HCT116 (cell line): ENCODE results near the gene HIVEP1. TPM values are rescaled to one million over a fixed set of nuclear protein-coding genes. Genes with fewer than 3 reads are reported as not detected.

Source experiments
- ATAC-seq: fragments of 200-7000 bp; cut with Tn5 transposase; 2 replicates; pipeline ENCODE4 v1.9.1; 2020; ENCODE audit warnings: mild to moderate bottlenecking, moderate library complexity
- BruUV-seq: library from RNA; stranded (reverse); fragments of 400-500 nt; replicated peaks from 2 replicates; lab custom pipeline; 2021; lab: Mats Ljungman, UMichigan
- CTCF ChIA-PET: fragments of 300-600 bp; sonication (Branson Sonifier 250); formaldehyde crosslinking; loops from one replicate; lab custom pipeline; 2021; ENCODE audit warnings: antibody characterized with exemption; lab: Charles Lee
- POLR2A ChIA-PET: fragments of 300-600, 350-600 bp; sonication (Branson Sonifier 250); formaldehyde crosslinking; loops from one replicate; lab custom pipeline; 2021; ENCODE audit warnings: antibody characterized with exemption; lab: Charles Lee
- RAD21 ChIA-PET, 2 experiments: fragments of 300-600 bp; sonication (Branson Sonifier 250); formaldehyde crosslinking; loops; one replicate each; lab custom pipeline; 2023; ENCODE audit warnings: low total read pairs in 2 of 2; ENCODE audit not compliant: uncharacterized antibody in 2 of 2, unreplicated experiment in 2 of 2, low non-redundant PET in 1 of 2; lab: Charles Lee
- DNase-seq: peaks from one replicate; pipeline ENCODE4 v3.0.0-alpha.2; 2010; ENCODE audit warnings: low read depth, low spot score
- H2AFZ ChIP-seq: fragments of 200-600 bp; shearing (Covaris generic), sonication (generic); 2 replicates; pipeline ENCODE4 v1.6.1; 2017; ENCODE audit warnings: low read depth, mixed run types, mixed read lengths, antibody characterized with exemption, low read length; ENCODE audit not compliant: poor library complexity, severe bottlenecking
- H3K27ac ChIP-seq: 2 replicates; pipeline ENCODE4 v1.5.1; 2012; ENCODE audit warnings: low read depth, low read length
- H3K27me3 ChIP-seq: fragments of 200-600 bp; sonication (generic); 2 replicates; pipeline ENCODE4 v1.6.1; 2016; ENCODE audit warnings: mixed run types, low read length, mixed read lengths; ENCODE audit not compliant: insufficient read depth
- H3K36me3 ChIP-seq, 2 experiments: fragments of 200-500 bp in 1 of 2; fragments of 200-600 bp in 1 of 2; sonication (Bioruptor generic) in 1 of 2; sonication (generic) in 1 of 2; 2 replicates each; pipeline versions ENCODE4 v1.5.1 to v1.6.1; 2014 to 2016; ENCODE audit warnings: low read length in 2 of 2, inconsistent platforms in 1 of 2, mixed read lengths in 1 of 2, mixed run types in 1 of 2; ENCODE audit not compliant: insufficient read depth in 2 of 2, control insufficient read depth in 1 of 2
- H3K4me1 ChIP-seq, 2 experiments: fragments of 200-600 bp in 1 of 2; sonication (generic) in 1 of 2; 2 replicates each; pipeline versions ENCODE4 v1.5.1 to v1.6.1; 2012 to 2017; ENCODE audit warnings: low read length in 2 of 2, inconsistent platforms in 1 of 2, mild to moderate bottlenecking in 1 of 2, mixed read lengths in 1 of 2, mixed run types in 1 of 2, moderate library complexity in 1 of 2; ENCODE audit not compliant: insufficient read depth in 2 of 2, control insufficient read depth in 1 of 2
- H3K4me2 ChIP-seq: fragments of 200-600 bp; sonication (generic); 2 replicates; pipeline ENCODE4 v1.6.1; 2017; ENCODE audit warnings: mixed run types, low read length, mixed read lengths
- H3K4me3 ChIP-seq, 2 experiments: fragments of 200-600 bp in 1 of 2; sonication (generic) in 1 of 2; replicated peaks in 1 of 2; 2 replicates each; pipeline ENCODE4 v1.5.1; 2011 to 2016; ENCODE audit warnings: low read length in 2 of 2, control low read depth in 1 of 2, low read depth in 1 of 2, mild to moderate bottlenecking in 1 of 2, mixed read lengths in 1 of 2, mixed run types in 1 of 2
- H3K79me2 ChIP-seq: fragments of 200-600 bp; sonication (generic); 2 replicates; pipeline ENCODE4 v1.6.1; 2017; ENCODE audit warnings: mild to moderate bottlenecking, mixed run types, low read length, moderate library complexity, mixed read lengths; ENCODE audit not compliant: insufficient read depth
- H3K9ac ChIP-seq: fragments of 200-600 bp; sonication (generic); 2 replicates; pipeline ENCODE4 v1.6.1; 2016; ENCODE audit warnings: low read length, mixed read lengths
- H3K9me2 ChIP-seq: fragments of 200-600 bp; sonication (generic), shearing (Covaris generic); 2 replicates; pipeline ENCODE4 v1.6.1; 2017; ENCODE audit warnings: mixed run types, mild to moderate bottlenecking, moderate library complexity; ENCODE audit not compliant: insufficient read depth
- H3K9me3 ChIP-seq, 2 experiments: fragments of 200-500 bp in 1 of 2; fragments of 200-600 bp in 1 of 2; sonication (Bioruptor generic) in 1 of 2; sonication (generic) in 1 of 2; 2 replicates each; pipeline ENCODE4 v1.6.1; 2014 to 2017; ENCODE audit warnings: low read length in 2 of 2, mixed read lengths in 2 of 2, inconsistent platforms in 1 of 2, low read depth in 1 of 2, mild to moderate bottlenecking in 1 of 2, mixed run types in 1 of 2, moderate library complexity in 1 of 2; ENCODE audit not compliant: control insufficient read depth in 1 of 2, insufficient read depth in 1 of 2
- H4K20me1 ChIP-seq: fragments of 200-600 bp; sonication (generic), shearing (Covaris generic); 2 replicates; pipeline ENCODE4 v1.6.1; 2017; ENCODE audit warnings: mixed run types, mild to moderate bottlenecking, moderate library complexity; ENCODE audit not compliant: insufficient read depth
- ATF3 ChIP-seq: IDR thresholded peaks from 2 replicates; pipeline ENCODE4 v1.6.1; 2012
- CBX3 ChIP-seq: IDR thresholded peaks from 2 replicates; pipeline ENCODE4 v1.6.1; 2012; ENCODE audit warnings: low read depth
- CEBPB ChIP-seq: IDR thresholded peaks from 2 replicates; pipeline ENCODE4 v1.6.1; 2012; ENCODE audit warnings: low read depth
- CTCF ChIP-seq, 3 experiments: fragments of 200-600 bp in 1 of 3; sonication (generic) in 1 of 3; IDR thresholded peaks in 2 of 3; conservative IDR thresholded peaks in 1 of 3; 2 replicates each; pipeline ENCODE4 v1.5.1; 2012 to 2017; ENCODE audit warnings: low read depth in 2 of 3, low read length in 2 of 3, antibody characterized with exemption in 1 of 3, borderline replicate concordance in 1 of 3, control low read depth in 1 of 3, mild to moderate bottlenecking in 1 of 3, mixed read lengths in 1 of 3, mixed run types in 1 of 3, moderate library complexity in 1 of 3; ENCODE audit not compliant: insufficient read depth in 1 of 3
- EGR1 ChIP-seq: IDR thresholded peaks from 2 replicates; pipeline ENCODE4 v1.6.1; 2012; ENCODE audit warnings: low read depth
- EZH2 ChIP-seq: fragments of 200-600 bp; sonication (generic); IDR thresholded peaks from 2 replicates; pipeline ENCODE4 v1.6.1; 2017; ENCODE audit warnings: antibody characterized with exemption, mixed run types
- EZH2phosphoT487 ChIP-seq: fragments of 200-600 bp; IDR thresholded peaks from 2 replicates; pipeline ENCODE4 v1.6.1; 2018; ENCODE audit warnings: antibody characterized with exemption, borderline replicate concordance
- JUND ChIP-seq: IDR thresholded peaks from 2 replicates; pipeline ENCODE4 v1.6.1; 2012
- MAX ChIP-seq: IDR thresholded peaks from 2 replicates; pipeline ENCODE4 v1.6.1; 2012
- POLR2A ChIP-seq: IDR thresholded peaks from 2 replicates; pipeline ENCODE4 v1.7.0; 2011; ENCODE audit warnings: borderline replicate concordance; ENCODE audit not compliant: insufficient read depth, insufficient read length; ENCODE audit errors: extremely low read depth
- POLR2AphosphoS5 ChIP-seq: IDR thresholded peaks from 2 replicates; pipeline ENCODE4 v1.6.1; 2011; ENCODE audit warnings: mild to moderate bottlenecking, low read depth, low read length, moderate library complexity
- REST ChIP-seq: IDR thresholded peaks from 2 replicates; pipeline ENCODE4 v1.6.1; 2012; ENCODE audit warnings: low read depth
- SIN3A ChIP-seq: IDR thresholded peaks from 2 replicates; pipeline ENCODE4 v1.6.1; 2012; ENCODE audit warnings: low read depth
- SP1 ChIP-seq: IDR thresholded peaks from 2 replicates; pipeline ENCODE4 v1.6.1; 2012; ENCODE audit warnings: low read depth
- YY1 ChIP-seq: IDR thresholded peaks from 2 replicates; pipeline ENCODE4 v1.6.1; 2011; ENCODE audit warnings: low read length, low read depth, moderate library complexity, mild to moderate bottlenecking; ENCODE audit not compliant: insufficient replicate concordance; ENCODE audit errors: extremely low read depth
- ZBTB33 ChIP-seq: IDR thresholded peaks from 2 replicates; pipeline ENCODE4 v1.6.1; 2011; ENCODE audit warnings: mild to moderate bottlenecking, low read length, moderate library complexity; ENCODE audit not compliant: insufficient replicate concordance; ENCODE audit errors: extremely low read depth
- ZFX ChIP-seq: fragments of 450-650 bp; IDR thresholded peaks from 2 replicates; pipeline ENCODE4 v1.6.1; 2017
- ZNF274 ChIP-seq: fragments of 200-500 bp; sonication (Bioruptor generic); IDR thresholded peaks from 2 replicates; pipeline ENCODE4 v1.6.1; 2014; ENCODE audit warnings: mild to moderate bottlenecking, low read depth, low read length, inconsistent platforms
- intact Hi-C: fragments of 100-400 bp; cut with micrococcal nuclease; formaldehyde crosslinking; loops from 2 replicates; pipeline ENCODE4 v1.10.0; 2022
- total RNA-seq: library from RNA; stranded (reverse); gene quantifications from one replicate; pipeline ENCODE4 v1.2.1, GENCODE V29; 2021; ENCODE audit not compliant: unreplicated experiment

The HIVEP1 gene
- total RNA-seq, 1 experiment from 2014 or later: 11.2 TPM

- intact Hi-C loops: loop anchor here (5.0 kb wide), 1 partner anchor 495 kb away; no protein-coding TSS in a partner anchor
- Histone ChIP-seq H2AFZ (no peak overlapping the region), H3K9me3 (no peaks in the 10 kb centered on the region), H3K27me3 (no peaks in the 10 kb centered on the region), H3K27ac (no peak overlapping the region), H3K9me2 (no peaks in the 10 kb centered on the region), H3K9ac (no peak overlapping the region), H3K79me2 (no peaks in the 10 kb centered on the region), H3K4me3 (no peak overlapping the region), H4K20me1 (no peaks in the 10 kb centered on the region), H3K4me2 (no peak overlapping the region), H3K36me3 (no peaks in the 10 kb centered on the region), H3K4me1 (peaks cover 0 to 10% of the 10 kb centered on the region in 2 experiments; a peak in 2 of 4 replicates)
- RAD21 ChIA-PET: no interaction called here
- DNase-seq (no peak), ATAC-seq (no peak)
- no peak for TF ChIP-seq JUND
- TF ChIP-seq EZH2phosphoT487: no peak
- TF ChIP-seq ATF3: no peak
- TF ChIP-seq REST: no peak
- no peak for TF ChIP-seq POLR2AphosphoS5
- no peak for TF ChIP-seq ZNF274
- TF ChIP-seq CTCF (IDR thresholded peaks at IDR 0.05 in 2 of 3, conservative IDR thresholded peaks at IDR 0.05 in 1 of 3; ENCODE audit: borderline replicate concordance in 1 of 3, insufficient read depth in 1 of 3, low read depth in 2 of 3, low read length in 2 of 3): no peak
- TF ChIP-seq ZBTB33: no peak
- TF ChIP-seq ZFX: no peak
- no peak for TF ChIP-seq SIN3A
- no peak for TF ChIP-seq YY1
- no peak for TF ChIP-seq EZH2
- TF ChIP-seq CEBPB: no peak
- TF ChIP-seq MAX: no peak
- no peak for TF ChIP-seq POLR2A
- TF ChIP-seq SP1: no peak
- TF ChIP-seq CBX3: no peak
- TF ChIP-seq EGR1: no peak
- CTCF ChIA-PET: no interaction called here
- BruUV-seq: no TSS peak
- POLR2A ChIA-PET: no interaction called here
Observed at GRCh38 chr6:12152023-12152970, 140.2 kb downstream of the HIVEP1 start.
